GM04503 (cell line): ENCODE data around the gene PDYN.
"Not testable (repeated sequence)": the region's sequence is repeated elsewhere in the genome, so short reads cannot be mapped to it uniquely, and the experiment has no call there.

Experiments
- DNase-seq: peaks from one replicate; pipeline ENCODE4 v3.0.0-alpha.2; 2012; ENCODE audit warnings: low read depth

The PDYN gene

DNA sequence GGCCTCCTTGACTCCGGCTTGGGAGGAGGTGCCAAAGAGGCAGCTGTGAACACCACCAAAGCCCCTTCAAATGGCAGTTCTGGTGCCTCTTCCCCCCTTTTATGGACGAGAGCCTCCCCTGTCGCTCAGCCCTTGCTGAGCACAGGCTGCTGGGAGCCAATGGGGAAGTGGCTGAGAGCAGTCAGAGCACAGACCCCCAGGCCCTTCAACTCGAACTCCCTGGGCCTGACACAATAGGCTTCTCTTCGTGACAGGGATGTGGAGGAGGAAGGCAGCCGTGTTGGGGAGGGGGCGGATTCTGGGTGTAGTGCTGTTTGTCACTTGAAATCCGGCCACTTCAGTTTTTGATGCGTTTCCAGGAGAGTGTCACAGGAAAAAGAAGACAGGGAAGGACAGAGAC, at the start of gene PDYN:
TSS of gene PDYN (minus strand) at position 73 of the 400 bp plus-strand sequence. CDS start 10,974 bp downstream, outside the sequence.
- no peak for DNase-seq

DNA sequence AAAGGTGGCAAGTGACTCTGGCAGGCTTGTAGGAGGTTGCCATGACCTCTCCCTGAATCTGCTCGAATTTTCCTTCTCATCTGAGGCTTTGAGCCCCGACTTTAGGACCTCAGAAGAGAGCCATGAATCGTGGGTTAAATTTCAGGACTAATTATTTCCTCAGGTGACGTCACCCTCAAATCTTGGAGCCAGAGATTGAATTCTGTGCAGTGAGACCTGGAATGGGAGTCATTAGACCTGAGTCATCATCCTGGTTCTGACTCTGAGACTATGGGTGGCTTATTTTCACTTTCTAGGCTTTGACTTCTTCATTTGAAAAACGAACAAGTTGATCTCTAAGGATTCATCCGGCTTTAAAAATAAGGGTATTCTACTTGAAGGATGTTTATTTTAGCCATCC, 48.5 kb upstream of the PDYN start:
- DNase-seq: peak; percentile 27

DNA sequence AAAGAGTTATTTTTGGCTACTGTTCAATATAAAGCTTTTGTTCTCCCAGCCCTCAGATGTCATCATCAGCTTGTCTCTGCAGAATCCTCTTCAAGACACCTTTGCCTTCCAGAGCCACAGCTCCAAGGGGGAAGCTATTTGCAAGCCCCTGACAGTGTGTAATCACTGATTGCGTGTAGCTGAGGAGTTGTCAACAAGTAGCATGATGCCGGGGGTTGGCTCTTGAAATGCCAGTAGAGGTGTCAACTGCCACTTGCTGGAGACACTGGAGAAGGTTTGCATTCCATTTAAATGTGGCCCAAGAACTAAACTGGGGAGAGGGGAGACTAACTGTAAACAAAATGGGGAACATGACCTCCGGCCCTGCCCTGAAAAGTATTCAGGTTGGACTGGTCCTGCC, 44.3 kb upstream of the PDYN start:
- no peak for DNase-seq

DNA sequence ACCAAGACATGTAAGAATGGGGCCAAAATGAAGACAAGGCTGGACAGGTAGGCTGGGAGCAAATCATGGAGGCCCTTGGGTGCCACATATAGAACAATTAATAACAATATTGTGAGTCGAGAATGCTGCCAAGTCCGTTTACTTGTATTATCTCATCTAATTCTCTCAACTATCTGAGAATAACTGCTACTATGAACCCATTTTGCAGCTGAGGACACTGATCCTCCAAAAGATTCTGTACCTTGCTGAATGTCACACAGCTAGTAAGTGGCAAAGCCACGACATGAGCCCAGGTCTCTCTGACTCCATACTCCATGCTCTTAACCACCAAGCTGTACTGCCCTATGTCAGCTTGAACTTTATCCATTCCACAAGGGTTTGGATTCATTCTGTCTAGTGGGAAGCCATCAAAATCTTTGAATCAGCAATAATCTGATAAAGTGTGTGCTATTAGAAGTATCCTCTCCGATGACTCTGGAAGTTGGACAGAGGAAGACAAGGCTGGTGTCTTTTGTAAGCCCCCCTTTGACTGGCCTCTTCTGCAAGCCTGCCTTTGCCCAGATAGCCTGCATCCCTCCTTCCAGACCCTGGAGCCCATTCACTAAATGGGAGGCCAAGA, 43.5 kb upstream of the PDYN start:
- no peak for DNase-seq

DNA sequence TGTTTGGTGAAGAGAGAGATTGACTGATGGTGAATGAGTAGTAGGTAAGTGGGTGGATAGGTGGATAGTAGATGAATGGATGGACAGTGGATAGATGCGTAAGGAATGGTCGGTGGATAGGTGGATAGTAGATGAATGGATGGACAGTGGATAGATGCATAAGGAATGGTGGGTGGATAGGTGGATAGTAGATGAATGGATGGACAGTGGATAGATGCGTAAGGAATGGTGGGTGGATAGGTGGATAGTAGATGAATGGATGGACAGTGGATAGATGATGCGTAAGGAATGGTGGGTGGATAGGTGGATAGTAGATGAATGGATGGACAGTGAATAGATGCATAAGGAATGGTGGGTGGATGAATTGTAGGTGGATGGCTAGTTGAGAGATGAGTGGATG, 42.5 kb upstream of the PDYN start:
- DNase-seq: not testable (repeated sequence)

DNA sequence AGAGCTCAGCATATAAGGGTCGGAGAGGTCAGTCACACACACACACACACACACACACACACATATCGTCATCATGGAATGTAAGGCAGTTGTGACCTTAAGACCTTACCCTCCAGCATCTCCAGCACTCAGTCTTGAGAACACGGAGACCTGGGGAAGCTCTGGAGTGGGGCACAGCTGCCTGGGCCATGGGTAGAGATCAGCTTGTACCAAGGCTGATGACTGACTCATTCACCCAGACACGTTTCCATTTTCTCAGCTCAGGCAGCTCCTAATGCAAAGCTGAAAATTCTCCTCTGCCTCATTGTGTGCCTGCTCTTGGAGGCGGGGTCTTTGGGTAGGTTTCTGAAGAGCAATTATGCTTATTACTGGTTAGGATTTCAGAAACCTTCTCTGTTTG, 38.3 kb upstream of the PDYN start:
- DNase-seq: no peak

DNA sequence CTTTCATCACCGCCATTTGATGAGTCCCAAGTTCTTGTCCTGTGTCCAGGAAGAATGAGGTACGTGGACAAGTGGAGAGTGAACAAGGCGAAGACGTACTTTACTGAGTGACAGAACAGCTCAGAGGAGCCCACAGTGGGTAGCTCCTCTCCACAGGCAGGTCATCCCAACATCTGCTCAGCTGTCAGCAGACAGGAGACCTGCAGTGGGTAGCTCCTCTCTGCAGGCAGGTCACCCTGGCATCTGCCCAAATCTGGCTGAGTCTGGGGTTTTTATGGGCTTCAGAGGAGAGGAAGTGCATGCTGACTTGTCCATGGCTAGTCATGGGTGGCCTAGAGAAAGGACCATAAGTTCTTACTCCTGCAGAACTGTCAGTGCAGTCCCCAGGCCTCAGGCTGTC, 32.7 kb upstream of the PDYN start:
- no peak for DNase-seq

DNA sequence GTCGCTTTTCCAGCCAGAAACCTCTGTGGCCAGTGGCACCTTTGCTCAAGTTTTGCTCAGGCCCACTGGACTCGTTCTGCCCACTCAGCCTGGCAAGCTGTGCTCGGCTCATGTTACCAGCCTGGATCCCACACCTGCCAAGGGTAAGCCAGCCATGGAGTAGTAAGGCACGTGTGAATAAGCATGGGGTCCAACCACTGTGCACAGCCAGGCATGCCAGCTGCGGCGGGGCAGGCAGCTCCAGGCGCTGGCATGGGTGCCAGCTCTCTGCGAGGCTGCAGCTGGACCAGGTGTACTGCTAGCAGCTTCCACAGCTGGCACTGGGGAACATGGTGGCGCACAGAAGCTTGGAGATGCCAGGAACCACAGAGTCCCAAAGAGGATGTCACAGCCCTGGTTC, 32.1 kb upstream of the PDYN start:
- DNase-seq: no peak

DNA sequence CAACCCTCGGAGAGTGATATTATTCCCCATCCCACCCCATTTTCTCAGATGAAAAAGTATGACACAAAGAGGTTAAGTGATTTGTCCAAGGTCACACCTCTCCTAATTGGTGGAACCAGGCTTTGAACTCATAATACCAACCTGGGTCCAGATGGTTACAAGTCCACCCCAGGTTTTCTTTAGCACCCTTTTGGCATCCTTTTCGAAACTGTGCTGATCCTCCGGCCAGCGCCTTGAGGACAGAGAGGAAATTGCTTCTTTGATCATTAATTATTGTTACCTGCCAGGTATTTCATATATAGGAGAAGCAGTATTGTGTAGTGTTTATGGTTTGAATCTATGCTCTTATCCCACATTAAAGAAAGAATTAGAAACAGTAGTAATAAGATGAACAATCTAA, 29.3 kb upstream of the PDYN start:
- DNase-seq: no peak

DNA sequence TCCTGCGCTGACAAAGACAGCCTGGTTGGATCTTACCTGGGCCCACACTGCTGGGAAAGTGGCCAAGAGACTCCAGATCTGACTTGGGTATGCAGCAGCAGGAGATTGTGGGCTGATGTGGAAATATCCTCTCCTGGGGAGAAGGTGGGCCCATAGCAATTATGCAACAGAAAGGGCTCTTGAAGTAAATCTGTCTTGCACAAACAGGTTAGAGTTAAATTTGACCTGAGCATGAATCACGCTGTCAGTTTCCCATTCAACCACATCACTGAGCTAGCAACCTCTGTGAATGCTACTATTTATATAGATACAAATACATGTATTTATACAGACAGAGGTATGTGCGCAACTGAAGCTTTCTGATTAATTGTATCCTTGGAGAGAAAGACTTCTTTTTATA, 28.3 kb upstream of the PDYN start:
- no peak for DNase-seq

DNA sequence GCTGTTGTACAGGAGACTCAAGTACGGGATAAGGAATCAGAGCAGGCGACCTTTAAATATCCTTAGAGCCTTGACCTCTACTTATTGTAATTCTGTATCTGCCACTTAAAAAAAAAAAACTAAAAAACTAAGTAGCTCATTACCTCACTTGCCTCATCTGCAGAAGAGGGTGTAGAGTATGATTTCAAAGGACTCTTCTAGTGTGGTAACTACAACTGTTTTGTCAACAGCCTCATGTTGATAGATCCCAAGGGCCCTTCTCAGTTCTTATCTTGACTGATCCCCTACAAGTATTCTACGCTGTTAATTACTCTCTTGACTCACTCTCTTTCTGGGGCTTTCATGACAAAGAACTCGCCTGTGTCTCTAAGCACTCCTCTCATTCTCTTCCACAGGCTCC, 16.7 kb upstream of the PDYN start:
- DNase-seq: no peak

DNA sequence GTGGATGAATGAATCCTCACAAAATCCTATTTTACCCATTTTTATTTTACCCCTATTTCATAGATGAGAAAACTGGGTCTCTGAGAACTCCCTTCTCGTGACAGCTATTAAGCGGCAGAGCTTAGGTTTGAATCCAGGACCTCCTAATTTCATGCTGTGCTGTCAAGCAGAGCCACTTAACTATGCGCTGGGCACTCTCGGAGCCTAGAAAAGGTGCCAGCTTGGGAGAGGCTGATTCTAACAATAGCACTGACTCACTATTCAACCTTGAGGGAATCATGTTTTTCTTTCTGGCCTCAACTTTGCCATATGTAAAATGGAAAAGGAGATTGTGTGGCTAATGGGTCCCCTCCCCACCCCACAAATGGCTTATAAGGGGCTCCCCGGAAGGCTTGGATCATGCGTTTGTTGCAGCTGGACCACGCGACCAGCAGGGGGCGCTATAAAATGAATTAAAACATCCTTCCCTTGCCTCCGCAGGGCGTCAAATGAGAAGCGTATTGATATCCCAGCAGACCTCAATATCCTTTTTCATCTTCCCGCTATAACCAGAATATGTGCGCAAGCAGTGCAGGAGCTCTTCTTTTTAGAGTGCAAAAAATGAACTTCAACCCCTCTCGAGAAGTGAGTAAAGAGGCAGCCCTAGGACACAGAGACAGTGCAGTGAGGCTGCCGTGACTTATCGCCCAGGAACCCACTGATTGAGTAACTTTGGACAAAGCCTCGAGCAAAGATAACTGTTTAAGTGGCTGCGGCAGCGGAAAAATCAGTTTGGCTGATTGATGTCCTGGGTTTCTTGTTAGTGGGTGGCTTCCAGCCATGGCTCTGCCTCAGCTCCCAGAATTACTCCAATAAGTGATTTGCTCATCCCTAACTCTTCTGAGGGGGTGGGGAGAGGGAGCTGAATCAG, 12.8 kb upstream of the PDYN start:
- DNase-seq: peak; percentile 10

DNA sequence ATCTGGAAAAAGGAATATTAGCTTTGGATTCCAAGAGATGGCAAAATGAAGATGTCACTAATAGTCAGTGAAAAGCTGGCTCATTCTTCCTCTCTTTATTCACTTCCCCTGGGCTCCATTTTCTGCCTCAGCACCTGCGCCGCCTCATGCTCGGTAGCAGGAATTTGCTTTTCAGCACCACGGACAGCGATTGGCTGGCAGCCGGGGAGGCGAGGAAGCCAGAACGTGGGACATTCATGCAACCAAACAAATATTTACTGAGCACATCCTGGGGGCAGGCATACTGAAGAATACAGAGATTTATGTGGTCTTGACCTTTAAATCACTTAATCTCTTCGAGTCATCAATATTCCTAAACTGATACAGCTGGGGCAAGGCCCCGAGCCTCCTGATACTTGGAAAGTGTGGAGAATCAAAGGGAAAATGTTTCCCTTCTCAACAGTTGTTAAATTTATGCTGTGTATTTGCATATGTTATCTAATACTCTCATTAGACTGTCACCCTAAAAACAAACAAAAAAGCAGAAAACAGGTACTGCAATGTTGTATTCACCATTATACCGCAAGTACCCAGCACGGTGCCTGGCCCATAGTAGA, 12.1 kb upstream of the PDYN start:
- no peak for DNase-seq

DNA sequence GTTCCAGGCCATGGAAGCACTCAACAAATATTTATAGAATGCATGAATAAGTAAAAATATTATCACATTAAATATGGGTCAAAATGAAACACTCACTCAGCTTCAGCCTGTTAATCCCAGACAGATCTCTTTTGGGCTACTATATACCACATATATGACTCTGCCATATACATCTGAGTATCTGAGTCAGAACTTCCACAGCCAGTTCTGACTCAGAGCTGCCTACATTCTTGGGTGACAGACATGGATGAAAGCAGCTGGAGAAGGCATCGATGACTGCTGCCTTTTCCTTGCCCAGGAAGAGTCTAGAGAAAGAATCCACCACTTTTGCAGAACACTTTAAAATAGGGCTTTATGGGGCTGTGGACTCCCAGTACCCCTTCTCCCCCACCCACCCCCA, 11.5 kb upstream of the PDYN start:
- DNase-seq: no peak

DNA sequence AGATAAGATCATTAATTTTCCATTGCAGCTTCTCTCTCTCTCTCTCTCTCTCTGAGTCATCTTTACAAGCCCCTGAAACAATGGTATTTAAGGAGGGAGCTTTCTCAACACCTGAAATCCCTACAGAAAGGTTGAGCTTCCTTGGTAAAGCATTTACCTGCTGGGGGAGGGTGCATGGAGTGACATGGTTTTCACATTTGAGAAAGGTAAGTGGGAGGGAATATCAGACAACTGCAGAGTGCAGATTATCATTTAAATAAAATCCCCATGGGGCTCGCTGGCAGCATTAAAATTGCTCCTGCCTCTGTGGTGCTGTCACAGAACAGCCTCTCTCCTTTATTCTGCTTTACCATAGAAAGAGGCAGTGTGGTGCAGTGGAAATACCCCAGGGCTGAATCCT, 10.3 kb upstream of the PDYN start:
- DNase-seq: no peak

DNA sequence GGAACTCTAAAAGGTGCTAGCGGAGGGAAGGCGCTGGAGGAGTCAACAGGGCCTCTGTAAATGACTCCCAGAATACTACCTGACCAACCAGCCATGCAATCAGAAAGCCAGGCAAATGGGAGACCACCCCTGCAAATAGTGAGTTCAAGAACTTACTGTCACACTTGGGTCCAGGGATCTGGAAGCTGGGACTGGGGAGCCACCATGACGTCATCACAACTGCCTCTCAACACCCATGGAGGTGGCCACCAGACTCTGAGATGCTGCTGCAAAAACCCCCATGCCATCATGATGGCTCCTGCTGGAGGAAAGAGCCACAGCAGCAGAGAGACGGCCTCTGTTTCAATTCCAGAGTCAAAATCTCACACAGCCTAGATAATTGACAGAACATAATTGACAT, 8.5 kb upstream of the PDYN start:
- no peak for DNase-seq

DNA sequence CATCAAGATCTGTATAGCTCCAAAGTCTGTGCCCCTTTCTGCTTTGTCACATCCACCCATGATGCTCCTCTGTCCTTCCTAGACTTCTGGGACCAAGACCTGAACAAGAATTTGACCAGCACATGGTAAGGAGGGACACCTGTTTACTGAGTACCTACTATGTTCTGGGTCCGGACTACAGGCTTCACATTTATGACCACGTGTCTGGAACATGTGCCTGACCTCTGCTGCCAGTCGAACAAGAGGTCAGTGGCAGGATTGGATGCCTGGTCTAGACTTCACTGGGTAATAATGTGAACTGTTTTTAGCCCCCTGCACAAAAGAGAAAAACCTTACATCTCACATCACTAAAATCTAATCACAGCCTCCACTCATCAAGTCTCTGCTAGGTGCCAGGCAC, 7.3 kb upstream of the PDYN start:
- no peak for DNase-seq

DNA sequence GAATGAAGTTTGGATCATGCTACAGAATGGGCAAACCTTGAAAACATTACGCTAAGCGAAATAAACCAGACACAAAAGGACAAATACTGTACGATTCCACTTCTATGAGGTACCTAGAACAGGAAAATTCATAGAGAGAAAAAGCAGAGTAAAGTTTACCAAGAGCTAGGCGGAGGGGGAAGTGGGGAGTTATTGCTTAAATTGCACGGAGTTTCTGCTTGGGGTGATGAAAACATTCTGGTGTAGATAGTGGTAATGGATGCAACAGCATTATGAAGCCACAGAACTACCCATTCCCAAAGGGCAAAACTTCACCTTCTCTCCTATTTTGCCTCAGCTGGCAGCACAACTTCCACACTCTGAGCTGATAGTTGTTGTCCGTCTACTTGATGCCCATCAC, 6.4 kb upstream of the PDYN start:
- DNase-seq: no peak

DNA sequence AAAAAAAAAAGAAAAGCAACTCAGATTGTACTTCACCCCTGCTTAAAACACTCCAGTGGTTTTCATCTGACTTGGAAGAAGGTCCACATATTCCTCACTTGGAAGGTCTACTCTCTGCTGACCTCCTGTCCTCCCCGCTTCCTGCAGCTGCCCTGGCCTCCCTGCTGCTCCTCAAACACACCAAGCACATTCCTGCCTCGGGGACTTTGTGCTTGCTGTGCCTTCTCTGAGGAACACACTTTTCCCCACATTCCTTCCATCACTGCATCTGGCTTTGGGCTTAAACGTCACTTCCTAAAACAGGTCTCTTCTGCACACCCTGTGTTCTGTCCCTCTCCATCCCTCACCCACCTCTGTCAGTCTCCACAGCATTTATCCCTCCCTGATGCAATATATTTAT, 4.9 kb upstream of the PDYN start:
- DNase-seq: no peak

DNA sequence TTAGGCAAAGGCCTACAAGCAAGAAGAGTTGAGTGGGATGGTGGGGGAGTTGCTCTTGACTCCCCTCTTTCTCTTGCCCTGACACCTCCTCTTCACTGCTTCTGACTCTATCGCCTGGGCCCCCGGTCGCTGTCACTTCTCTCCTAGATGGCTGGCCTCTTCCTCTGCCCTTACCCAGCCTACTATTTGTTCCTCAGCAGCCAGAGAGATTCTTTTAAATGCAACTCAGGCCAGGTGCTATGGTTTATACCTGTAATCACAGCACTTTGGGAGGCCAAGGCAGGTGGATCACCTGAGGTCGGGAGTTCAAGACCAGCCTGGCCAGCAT, 4.3 kb upstream of the PDYN start:
- no peak for DNase-seq

DNA sequence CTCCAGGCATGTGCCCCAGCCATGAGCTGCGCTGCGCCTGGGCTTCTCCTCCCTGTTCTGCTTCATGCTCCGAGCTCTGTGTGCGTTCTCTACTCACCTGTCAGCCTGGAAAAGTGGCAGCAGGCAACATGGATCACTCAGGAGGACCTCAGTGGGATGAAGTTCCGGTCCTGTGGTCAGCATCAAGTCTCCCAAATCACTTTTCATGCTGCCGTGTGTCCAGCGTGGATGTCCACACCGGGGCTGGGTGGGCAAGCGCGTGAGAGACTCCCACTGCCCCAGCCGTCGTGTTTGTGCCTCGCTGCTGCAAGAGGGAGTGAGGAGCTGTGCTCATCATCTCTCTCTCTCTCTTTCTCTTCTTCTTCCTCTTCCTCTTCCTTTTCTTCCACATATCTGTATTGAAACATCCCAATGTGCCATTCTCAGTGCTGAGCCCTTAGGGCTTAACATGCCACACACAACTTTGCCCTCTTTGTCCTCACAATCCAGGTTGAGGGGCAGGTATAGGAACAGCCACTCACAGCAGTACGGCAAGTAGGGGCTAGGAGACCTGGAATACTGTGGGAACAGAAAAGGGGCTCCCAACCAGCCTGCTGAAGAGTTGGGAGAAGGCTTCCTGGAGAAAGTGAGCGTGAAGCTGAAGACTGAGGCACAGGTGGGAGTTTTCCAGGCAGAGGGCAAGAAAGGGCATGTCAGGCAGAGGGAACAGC, 3.8 kb upstream of the PDYN start:
- DNase-seq: no peak

DNA sequence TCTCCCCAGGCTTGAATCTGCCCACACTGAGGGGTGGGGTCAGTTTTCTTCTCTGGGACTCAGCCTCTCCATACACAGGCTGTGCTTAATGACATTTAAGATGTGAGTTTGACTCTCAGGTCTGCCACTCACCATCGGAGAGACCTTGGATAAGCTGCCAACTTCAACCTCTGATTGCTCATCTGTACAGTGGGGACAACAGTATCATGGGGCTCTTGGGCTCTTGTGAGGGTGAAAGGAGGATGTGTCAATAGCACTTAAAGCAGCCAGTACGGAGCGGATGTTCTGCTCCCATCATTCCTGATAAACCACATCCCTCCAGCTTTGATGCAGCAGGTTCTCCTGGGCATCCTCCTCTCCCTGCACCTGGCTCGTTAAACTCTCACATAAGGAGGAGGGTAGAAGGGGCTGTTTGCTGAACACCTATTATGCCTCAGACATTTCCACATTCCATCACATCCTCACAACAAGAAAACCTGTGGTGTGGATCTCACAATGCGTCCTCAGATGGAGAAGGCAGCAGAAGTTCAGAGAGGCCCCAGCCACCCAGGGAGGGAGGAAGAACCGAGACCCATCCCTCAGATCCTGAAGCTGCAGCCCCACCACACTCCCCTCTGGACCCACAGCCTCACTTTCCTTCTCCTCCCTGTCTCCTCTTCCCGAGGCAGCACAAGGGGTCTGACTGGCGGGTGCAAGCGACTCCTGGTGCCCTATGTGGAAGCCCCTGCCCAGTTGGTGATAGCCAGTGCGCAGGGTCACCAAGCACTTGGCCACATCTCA, 1.9 kb upstream of the PDYN start:
- DNase-seq: no peak
